Ovary (tissue), 9 donors: ENCODE measurements around the gene MND1. TPM values are rescaled to one million over a fixed set of nuclear protein-coding genes. Genes with fewer than 3 reads are reported as not detected.
"Not testable (repeated sequence)": the region's sequence is repeated elsewhere in the genome, so short reads cannot be mapped to it uniquely, and the experiment has no call there.

Experiments used
- DNase-seq, 5 donors: peaks; one replicate each; pipeline ENCODE4 v3.0.0-alpha.2; 2019 to 2020
- H3K27ac ChIP-seq, 2 donors: fragments of 200-600 bp; one replicate each; pipeline versions ENCODE4 v1.5.1 to v1.8.0; 2019 to 2022
- H3K27me3 ChIP-seq: fragments of 200-600 bp; one replicate; pipeline ENCODE4 v1.8.0; 2022
- H3K36me3 ChIP-seq: fragments of 200-600 bp; sonication (generic); one replicate; pipeline ENCODE4 v1.5.1; 2019
- H3K4me1 ChIP-seq: one replicate; pipeline ENCODE4 v1.8.1; 2013; ENCODE audit warnings: mild to moderate bottlenecking, moderate library complexity; ENCODE audit not compliant: insufficient read depth
- H3K4me3 ChIP-seq: fragments of 200-600 bp; sonication (generic); one replicate; pipeline ENCODE4 v1.5.1; 2017
- H3K9me3 ChIP-seq, 2 donors: fragments of 200-600 bp in 1 of 2; sonication (generic) in 1 of 2; one replicate each; pipeline versions ENCODE4 v1.5.1 to v1.8.1; 2013 to 2019; ENCODE audit warnings: mild to moderate bottlenecking in 1 of 2, moderate library complexity in 1 of 2
- EP300 ChIP-seq: sonication (generic); formaldehyde crosslinking; IDR thresholded peaks from one replicate; pipeline ENCODE4 v1.6.1; 2017; ENCODE audit warnings: antibody characterized with exemption
- POLR2A ChIP-seq: fragments of 450-650 bp; IDR thresholded peaks from one replicate; pipeline ENCODE4 v1.6.1; 2017; ENCODE audit warnings: antibody characterized with exemption, mild to moderate bottlenecking, moderate library complexity
- WGBS, 3 donors: extraction: QIAGEN DNeasy Blood & Tissue Kit in 1 of 3; methylation state at CpG; one replicate each; pipeline versions ENCODE4 v1.1.5 to v1.1.7; 2013 to 2017; 5-methylcytosine and 5-hydroxymethylcytosine counted together
- intact Hi-C, 4 donors: fragments of 100-400 bp; cut with DNase I; formaldehyde crosslinking; loops; one replicate each; pipeline versions ENCODE4 v1.11.0 to v1.15.1; 2022 to 2023
- polyA plus RNA-seq, 2 donors: library from polyadenylated mRNA; stranded (reverse); fragments of 200-250 nt in 1 of 2; fragments of 350-450 nt in 1 of 2; fragmentation: Illumina TruSeq in 1 of 2; extraction: RNeasy Lipid Tissue Mini Kit (QIAGEN cat#74804) in 1 of 2; gene quantifications; one replicate each; pipeline ENCODE4 v1.2.3, GENCODE V29; 2013 to 2014
- total RNA-seq, 7 donors: library from RNA; depleted of rRNA in 2 of 7; stranded (reverse); fragments of >200 nt in 2 of 7; fragmentation: NEBNext Ultra II Directional in 3 of 7; extraction: Animal tissue kit (Norgen Biotek cat#: 25700) in 3 of 7; gene quantifications; one replicate each; pipeline versions ENCODE4 v1.1.0 to v1.2.4, GENCODE V29; 2016 to 2023
- TF ChIP-seq, protein P1 (sequence below), 3 donors: fragments of 450-650 bp in 2 of 3; fragments of 200-600 bp in 1 of 3; IDR thresholded peaks; one replicate each; pipeline versions ENCODE4 v1.5.1 to v1.8.0; 2016 to 2022; ENCODE audit warnings: antibody characterized with exemption in 3 of 3, mild to moderate bottlenecking in 1 of 3
- donor health status: DM: no; HTN: no; CAD: no; lungs with moderate emphysema.
- donor health status: DM: no; HTN: no; CAD: no.
- donor health status: Bipolar disorder and iron deficiency.
- donor health status: DM: yes; HTN: yes; CAD: no.
- donor health status: DM: no; HTN: no; CAD: no.
- donor health status: DM: yes; HTN: yes; CAD: no.

Gene MND1
- total and polyA plus RNA-seq, 9 donors: 0.28 to 3.7 (median 0.59) TPM; not detected in 4

DNA sequence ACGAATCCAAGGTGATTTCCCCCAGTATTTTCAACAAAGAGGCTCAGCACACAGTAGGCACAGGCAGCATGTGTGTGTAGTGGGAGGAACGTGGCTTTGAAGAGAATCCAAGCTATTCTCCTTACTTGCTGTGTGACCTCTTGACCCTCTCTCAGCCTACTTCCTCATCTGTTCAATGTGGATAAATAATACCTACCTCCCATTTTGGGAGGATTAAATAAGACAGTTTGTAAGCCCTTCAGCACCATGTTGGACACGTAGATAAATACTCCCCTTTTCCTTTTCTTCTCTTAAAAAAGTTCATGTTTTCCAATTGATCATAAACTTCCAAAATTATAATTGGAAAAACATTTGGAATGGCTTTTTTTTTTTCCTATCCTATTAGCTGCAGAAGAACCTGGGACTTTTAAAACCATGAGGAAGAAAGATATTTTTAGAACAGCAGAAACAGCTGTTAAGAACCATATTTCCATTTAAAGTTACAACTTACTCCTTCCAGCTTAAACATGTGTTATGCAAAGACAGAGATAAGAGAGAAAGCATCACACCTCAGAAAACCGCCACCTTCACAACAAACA lies 65.5 kb downstream of the MND1 start:
- DNase-seq: no peak
- TF ChIP-seq POLR2A: no peak
- no peak for TF ChIP-seq EP300
- TF ChIP-seq, protein P1, sequence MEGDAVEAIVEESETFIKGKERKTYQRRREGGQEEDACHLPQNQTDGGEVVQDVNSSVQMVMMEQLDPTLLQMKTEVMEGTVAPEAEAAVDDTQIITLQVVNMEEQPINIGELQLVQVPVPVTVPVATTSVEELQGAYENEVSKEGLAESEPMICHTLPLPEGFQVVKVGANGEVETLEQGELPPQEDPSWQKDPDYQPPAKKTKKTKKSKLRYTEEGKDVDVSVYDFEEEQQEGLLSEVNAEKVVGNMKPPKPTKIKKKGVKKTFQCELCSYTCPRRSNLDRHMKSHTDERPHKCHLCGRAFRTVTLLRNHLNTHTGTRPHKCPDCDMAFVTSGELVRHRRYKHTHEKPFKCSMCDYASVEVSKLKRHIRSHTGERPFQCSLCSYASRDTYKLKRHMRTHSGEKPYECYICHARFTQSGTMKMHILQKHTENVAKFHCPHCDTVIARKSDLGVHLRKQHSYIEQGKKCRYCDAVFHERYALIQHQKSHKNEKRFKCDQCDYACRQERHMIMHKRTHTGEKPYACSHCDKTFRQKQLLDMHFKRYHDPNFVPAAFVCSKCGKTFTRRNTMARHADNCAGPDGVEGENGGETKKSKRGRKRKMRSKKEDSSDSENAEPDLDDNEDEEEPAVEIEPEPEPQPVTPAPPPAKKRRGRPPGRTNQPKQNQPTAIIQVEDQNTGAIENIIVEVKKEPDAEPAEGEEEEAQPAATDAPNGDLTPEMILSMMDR (IDR thresholded peaks at IDR 0.05): no peak
- H3K27me3 ChIP-seq: no peaks in the 10 kb centered on the region
- intact Hi-C loops: no loop called here
- H3K9me3 ChIP-seq: no peaks in the 10 kb centered on the region
- H3K4me1 ChIP-seq: peaks cover 2% of the 10 kb centered on the region
- no peak overlapping the region for H3K27ac ChIP-seq
- H3K36me3 ChIP-seq: no peaks in the 10 kb centered on the region
- H3K4me3 ChIP-seq: no peak overlapping the region
- 20 to 36% (median 36%) methylated on average over 4 of the region's 4 CpGs for WGBS, 3 donors

DNA sequence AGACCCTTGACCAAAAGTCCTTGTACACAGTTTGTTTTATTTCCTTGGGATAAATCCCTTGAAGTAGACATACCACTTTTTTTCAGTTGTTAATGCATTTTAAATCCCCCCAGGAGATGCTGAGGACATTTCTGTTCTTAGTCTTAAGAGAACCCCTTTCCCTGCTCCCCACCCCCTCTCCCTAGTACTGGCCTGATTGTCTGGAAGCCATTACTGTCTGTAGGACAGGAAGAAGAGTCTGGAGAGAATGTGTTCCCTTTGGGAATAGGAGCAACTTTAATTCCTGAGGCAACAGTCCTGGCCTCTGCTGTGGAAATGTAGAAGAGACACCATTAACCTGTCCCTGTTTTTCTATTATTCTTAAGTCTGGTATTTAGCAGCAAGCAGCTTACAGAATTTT lies 69.4 kb downstream of the MND1 start:
- intact Hi-C loops: no loop called here
- Histone ChIP-seq H3K4me3 (no peak overlapping the region), H3K9me3 (no peaks in the 10 kb centered on the region), H3K36me3 (no peaks in the 10 kb centered on the region), H3K4me1 (peaks cover 2% of the 10 kb centered on the region), H3K27ac (no peak overlapping the region), H3K27me3 (no peaks in the 10 kb centered on the region)
- no peak for DNase-seq
- TF ChIP-seq, protein P1 (IDR thresholded peaks at IDR 0.05): no peak
- no peak for TF ChIP-seq POLR2A
- no peak for TF ChIP-seq EP300

DNA sequence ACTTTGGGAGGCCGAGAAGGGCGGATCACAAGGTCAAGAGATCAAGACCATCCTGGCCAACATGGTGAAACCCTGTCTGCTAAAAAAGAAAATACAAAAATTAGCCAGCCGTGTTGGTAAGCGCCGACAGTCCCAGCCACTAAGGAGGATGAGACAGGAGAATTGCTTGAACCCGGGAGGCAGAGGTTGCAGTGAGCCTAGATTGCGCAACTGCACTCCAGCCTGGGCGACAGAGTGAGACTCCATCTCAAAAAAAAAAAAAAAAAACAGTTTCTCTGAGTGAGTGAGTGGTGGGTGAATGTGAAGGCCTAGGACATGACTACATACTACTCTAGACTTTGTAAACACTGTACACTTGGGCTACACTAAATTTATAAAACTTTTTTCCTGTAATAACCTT lies 72.0 kb downstream of the MND1 start:
- intact Hi-C loops, DNase-seq, H3K4me3 ChIP-seq, H3K27ac ChIP-seq, H3K36me3 ChIP-seq, H3K4me1 ChIP-seq, H3K27me3 ChIP-seq, H3K9me3 ChIP-seq: not testable (repeated sequence)
- WGBS, 3 donors: 78 to 95% (median 90%) methylated on average over 8 of the region's 8 CpGs

DNA sequence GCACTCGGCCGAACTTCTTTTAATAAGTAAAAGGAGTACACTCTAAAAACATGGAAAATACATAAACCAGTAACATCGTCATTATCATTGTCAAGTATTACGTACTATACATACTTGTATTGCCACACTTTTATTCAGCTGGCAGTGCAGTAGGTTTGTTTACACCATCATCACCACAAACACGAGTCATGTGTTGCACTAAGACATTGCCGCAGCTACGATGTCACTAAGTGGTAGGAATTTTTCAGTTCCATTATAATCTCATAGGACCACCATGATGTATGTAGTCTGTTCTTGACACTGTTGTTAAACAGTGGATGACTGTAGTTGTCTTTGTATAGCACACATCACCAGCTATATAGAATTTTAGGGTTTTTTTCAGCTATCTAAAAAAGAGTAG lies 73.6 kb downstream of the MND1 start:
- Histone ChIP-seq H3K4me3 (no peak overlapping the region), H3K27ac (no peak overlapping the region), H3K4me1 (no peaks in the 10 kb centered on the region), H3K36me3 (no peaks in the 10 kb centered on the region), H3K27me3 (no peaks in the 10 kb centered on the region), H3K9me3 (no peaks in the 10 kb centered on the region)
- no peak for DNase-seq
- WGBS, 3 donors: 93 to 95% (median 94%) methylated on average over 7 of the region's 7 CpGs
- TF ChIP-seq EP300: no peak
- TF ChIP-seq, protein P1 (IDR thresholded peaks at IDR 0.05): no peak
- no peak for TF ChIP-seq POLR2A
- intact Hi-C loops: no loop called here

DNA sequence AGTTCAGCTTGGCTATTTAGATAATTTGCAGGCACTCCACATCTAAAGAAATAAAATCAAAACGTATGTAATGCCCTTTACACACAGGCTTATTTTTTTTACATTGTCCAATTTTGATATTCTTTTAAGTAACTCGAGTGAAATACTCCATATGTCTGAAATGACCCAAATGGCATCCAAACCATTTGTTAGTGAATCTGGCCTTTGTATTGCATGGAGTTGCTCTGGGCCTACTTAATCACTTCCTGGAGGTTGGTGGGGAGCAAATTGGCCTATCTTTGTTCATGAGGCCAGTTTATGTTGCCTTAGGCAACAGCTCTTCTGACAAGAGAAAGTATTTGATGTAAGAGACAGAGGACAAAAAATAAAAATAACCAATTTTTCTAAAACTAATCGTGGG lies 74.1 kb downstream of the MND1 start:
- TF ChIP-seq, protein P1 (IDR thresholded peaks at IDR 0.05): no peak
- no peak for TF ChIP-seq POLR2A
- TF ChIP-seq EP300: no peak
- H3K9me3 ChIP-seq: no peaks in the 10 kb centered on the region
- no peaks in the 10 kb centered on the region for H3K36me3 ChIP-seq
- DNase-seq: no peak
- no peaks in the 10 kb centered on the region for H3K4me1 ChIP-seq
- WGBS, 3 donors: 46 to 55% (median 48%) methylated on average over 3 of the region's 3 CpGs
- H3K27me3 ChIP-seq: no peaks in the 10 kb centered on the region
- no peak overlapping the region for H3K4me3 ChIP-seq
- intact Hi-C loops: no loop called here
- H3K27ac ChIP-seq: no peak overlapping the region
